Measurements from ENCODE around the gene SP9. TPM values are rescaled to one million over a fixed set of nuclear protein-coding genes. Genes with fewer than 3 reads are reported as not detected.

The SP9 gene
- total RNA-seq, 1 experiment from 2014 or later, result not detected

- Histone ChIP-seq H3K9me3 (ENCODE audit: control insufficient read depth, low read depth, low read length) (no peaks in the 10 kb centered on the region), H3K27ac (ENCODE audit: insufficient read length, low read depth, low read length) (no peak overlapping the region), H2BK5ac (ENCODE audit: insufficient read length, low read length) (no peak overlapping the region), H3K9ac (ENCODE audit: extremely low read depth, insufficient read length, low read length) (no peak overlapping the region), H4K91ac (ENCODE audit: insufficient read length, low read depth, low read length) (no peak overlapping the region), H2BK12ac (ENCODE audit: insufficient read length, low read depth, low read length) (no peak overlapping the region), H3K23ac (ENCODE audit: insufficient read length, low read depth, low read length) (no peak overlapping the region), H2BK15ac (ENCODE audit: low read depth, low read length) (no peak overlapping the region), H3K4me2 (ENCODE audit: insufficient read depth, insufficient read length, low read length) (no peak overlapping the region), H3K27me3 (ENCODE audit: insufficient read depth, low read length) (no peaks in the 10 kb centered on the region), H2BK20ac (ENCODE audit: low read depth, low read length, poor library complexity, severe bottlenecking) (no peak overlapping the region), H2AK5ac (ENCODE audit: insufficient read length, low read length) (no peak overlapping the region), H3K56ac (ENCODE audit: insufficient read length, low read depth, low read length) (no peak overlapping the region), H3T11ph (ENCODE audit: low read length) (no peak overlapping the region), H3K14ac (ENCODE audit: insufficient read depth, low read length) (no peak overlapping the region), H4K8ac (replicated peaks; ENCODE audit: insufficient read length, low read depth, low read length) (no peak overlapping the region), H2AFZ (ENCODE audit: low read length) (no peak overlapping the region), H3K23me2 (ENCODE audit: insufficient read length, low read depth, low read length, poor library complexity, severe bottlenecking) (no peaks in the 10 kb centered on the region), H3K4me1 (ENCODE audit: insufficient read depth, low read length) (no peaks in the 10 kb centered on the region), H3K79me2 (ENCODE audit: insufficient read depth, low read length) (no peaks in the 10 kb centered on the region), H4K20me1 (ENCODE audit: control insufficient read depth, insufficient read depth, insufficient read length) (no peaks in the 10 kb centered on the region), H3K18ac (ENCODE audit: insufficient read length, low read depth, low read length) (no peak overlapping the region), H3K79me1 (ENCODE audit: insufficient read depth, low read depth, low read length, poor library complexity, severe bottlenecking) (no peaks in the 10 kb centered on the region), H3K4ac (ENCODE audit: low read depth, low read length) (no peak overlapping the region), H4K5ac (ENCODE audit: insufficient read length, low read depth, low read length) (no peak overlapping the region), H2BK120ac (ENCODE audit: low read depth, low read length, poor library complexity, severe bottlenecking) (no peak overlapping the region)
- peaks cover 7 to 8% of the 10 kb centered on the region in 2 experiments for H3K4me1 Mint-ChIP-seq
- peaks cover 4 to 14% (median 14%) of the 10 kb centered on the region in 3 experiments; a peak in 5 of 7 replicates for H3K36me3 Mint-ChIP-seq (ENCODE audit: insufficient read depth in 1 of 3, low read depth in 3 of 3)
- no peak overlapping the region for H3K27ac Mint-ChIP-seq
- no peak overlapping the region for H3K4me3 Mint-ChIP-seq
- peaks cover 3% of the 10 kb centered on the region for H3K27me3 Mint-ChIP-seq (ENCODE audit: low read depth)
- no peaks in the 10 kb centered on the region for H3K9me3 Mint-ChIP-seq
- DNase-seq, result no peak
- WGBS (ENCODE audit: extremely low coverage, insufficient read length, low lambda C conversion rate), result no CpG with 5 or more reads among the region's 2 CpGs
- TF ChIP-seq, protein P1, sequence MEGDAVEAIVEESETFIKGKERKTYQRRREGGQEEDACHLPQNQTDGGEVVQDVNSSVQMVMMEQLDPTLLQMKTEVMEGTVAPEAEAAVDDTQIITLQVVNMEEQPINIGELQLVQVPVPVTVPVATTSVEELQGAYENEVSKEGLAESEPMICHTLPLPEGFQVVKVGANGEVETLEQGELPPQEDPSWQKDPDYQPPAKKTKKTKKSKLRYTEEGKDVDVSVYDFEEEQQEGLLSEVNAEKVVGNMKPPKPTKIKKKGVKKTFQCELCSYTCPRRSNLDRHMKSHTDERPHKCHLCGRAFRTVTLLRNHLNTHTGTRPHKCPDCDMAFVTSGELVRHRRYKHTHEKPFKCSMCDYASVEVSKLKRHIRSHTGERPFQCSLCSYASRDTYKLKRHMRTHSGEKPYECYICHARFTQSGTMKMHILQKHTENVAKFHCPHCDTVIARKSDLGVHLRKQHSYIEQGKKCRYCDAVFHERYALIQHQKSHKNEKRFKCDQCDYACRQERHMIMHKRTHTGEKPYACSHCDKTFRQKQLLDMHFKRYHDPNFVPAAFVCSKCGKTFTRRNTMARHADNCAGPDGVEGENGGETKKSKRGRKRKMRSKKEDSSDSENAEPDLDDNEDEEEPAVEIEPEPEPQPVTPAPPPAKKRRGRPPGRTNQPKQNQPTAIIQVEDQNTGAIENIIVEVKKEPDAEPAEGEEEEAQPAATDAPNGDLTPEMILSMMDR (conservative IDR thresholded peaks at IDR 0.05), result no peak
Measured at GRCh38 chr2:174350593-174351181, 15.9 kb downstream of the SP9 start.
